ENCODE results near the gene PRKD2. TPM values are rescaled to one million over a fixed set of nuclear protein-coding genes. Genes with fewer than 3 reads are reported as not detected.

PRKD2 gene
- total RNA-seq, 1 donor from 2014 or later: 14.9 TPM

GRCh38 chr19:46723023-46723461, 6.1 kb upstream of the PRKD2 start:
- no peak overlapping the region for H3K27ac ChIP-seq
- no peaks in the 10 kb centered on the region for H3K79me2 ChIP-seq (ENCODE audit: low read depth)
- Mint-ChIP-seq H3K27ac (no peak overlapping the region), H3K4me3 (no peak overlapping the region), H3K4me1 (peaks cover 23% of the 10 kb centered on the region), H3K36me3 (peaks cover 13% of the 10 kb centered on the region), H3K9me3 (no peaks in the 10 kb centered on the region), H3K27me3 (ENCODE audit: insufficient read depth, low read depth) (peaks cover 2% of the 10 kb centered on the region)
- H4K20me1 ChIP-seq (ENCODE audit: low read depth): peaks cover 29% of the 10 kb centered on the region
- no peak overlapping the region for H3K4me3 ChIP-seq
- peaks cover 18% of the 10 kb centered on the region for H3F3A ChIP-seq (ENCODE audit: low read depth)
- no peak overlapping the region for H2AFZ ChIP-seq (replicated peaks)
- no peak overlapping the region for H3K9ac ChIP-seq
- no peak for DNase-seq (ENCODE audit: low spot score)
- no peaks in the 10 kb centered on the region for H3K4me1 ChIP-seq
- no peaks in the 10 kb centered on the region for H3K27me3 ChIP-seq
- no peaks in the 10 kb centered on the region for H3K36me3 ChIP-seq
- no peaks in the 10 kb centered on the region for H3K9me3 ChIP-seq (ENCODE audit: low read depth)
- TF ChIP-seq EZH2 (IDR thresholded peaks at IDR 0.05) (no peak), EZH2phosphoT487 (IDR thresholded peaks at IDR 0.05) (no peak)
- no peak overlapping the region for H3K4me2 ChIP-seq

GRCh38 chr19:46722421-46723022, 5.6 kb upstream of the PRKD2 start:
- Histone ChIP-seq H3F3A (ENCODE audit: low read depth) (peaks cover 23% of the 10 kb centered on the region), H4K20me1 (ENCODE audit: low read depth) (peaks cover 29% of the 10 kb centered on the region), H3K4me2 (no peak overlapping the region), H3K9me3 (ENCODE audit: low read depth) (no peaks in the 10 kb centered on the region), H3K4me1 (no peaks in the 10 kb centered on the region), H3K4me3 (no peak overlapping the region), H3K36me3 (no peaks in the 10 kb centered on the region), H3K79me2 (ENCODE audit: low read depth) (no peaks in the 10 kb centered on the region), H3K27me3 (no peaks in the 10 kb centered on the region), H3K27ac (no peak overlapping the region), H3K9ac (no peak overlapping the region), H2AFZ (replicated peaks) (no peak overlapping the region)
- DNase-seq (ENCODE audit: low spot score): no peak
- H3K9me3 Mint-ChIP-seq: no peaks in the 10 kb centered on the region
- peaks cover 2% of the 10 kb centered on the region for H3K27me3 Mint-ChIP-seq (ENCODE audit: insufficient read depth, low read depth)
- no peak overlapping the region for H3K4me3 Mint-ChIP-seq
- no peak overlapping the region for H3K27ac Mint-ChIP-seq
- peaks cover 13% of the 10 kb centered on the region for H3K36me3 Mint-ChIP-seq
- peaks cover 27% of the 10 kb centered on the region for H3K4me1 Mint-ChIP-seq
- TF ChIP-seq CTCF (IDR thresholded peaks at IDR 0.05) (no peak), EZH2 (IDR thresholded peaks at IDR 0.05) (no peak), EZH2phosphoT487 (IDR thresholded peaks at IDR 0.05) (no peak)

GRCh38 chr19:46722004-46722380, 5.1 kb upstream of the PRKD2 start:
- no peaks in the 10 kb centered on the region for H3K9me3 Mint-ChIP-seq
- DNase-seq (ENCODE audit: low spot score): no peak
- H3K27me3 Mint-ChIP-seq (ENCODE audit: insufficient read depth, low read depth): peaks cover 2% of the 10 kb centered on the region
- H3K36me3 Mint-ChIP-seq: peaks cover 12% of the 10 kb centered on the region
- H3K36me3 ChIP-seq: no peaks in the 10 kb centered on the region
- H3K79me2 ChIP-seq (ENCODE audit: low read depth): no peaks in the 10 kb centered on the region
- H3K9me3 ChIP-seq (ENCODE audit: low read depth): no peaks in the 10 kb centered on the region
- H2AFZ ChIP-seq (replicated peaks): no peak overlapping the region
- H3K4me2 ChIP-seq: no peak overlapping the region
- H3K4me3 Mint-ChIP-seq: peak overlapping the region; percentile 50
- no peak overlapping the region for H3K9ac ChIP-seq
- H3K4me1 ChIP-seq: no peaks in the 10 kb centered on the region
- TF ChIP-seq EZH2phosphoT487 (IDR thresholded peaks at IDR 0.05) (no peak), CTCF (IDR thresholded peaks at IDR 0.05) (no peak), EZH2 (IDR thresholded peaks at IDR 0.05) (no peak)
- H3K27ac ChIP-seq: no peak overlapping the region
- peaks cover 24% of the 10 kb centered on the region for H4K20me1 ChIP-seq (ENCODE audit: low read depth)
- H3K4me1 Mint-ChIP-seq: peaks cover 25% of the 10 kb centered on the region
- no peak overlapping the region for H3K27ac Mint-ChIP-seq
- no peak overlapping the region for H3K4me3 ChIP-seq
- H3K27me3 ChIP-seq: no peaks in the 10 kb centered on the region
- peaks cover 24% of the 10 kb centered on the region for H3F3A ChIP-seq (ENCODE audit: low read depth)

GRCh38 chr19:46721269-46722003, 4.5 kb upstream of the PRKD2 start:
- no peak overlapping the region for H3K27ac ChIP-seq
- peaks cover 28% of the 10 kb centered on the region for H3F3A ChIP-seq (ENCODE audit: low read depth)
- H3K9me3 ChIP-seq (ENCODE audit: low read depth): no peaks in the 10 kb centered on the region
- no peak overlapping the region for H3K4me2 ChIP-seq
- no peak overlapping the region for H2AFZ ChIP-seq (replicated peaks)
- H3K4me1 Mint-ChIP-seq: peaks cover 22% of the 10 kb centered on the region
- H3K4me3 ChIP-seq: no peak overlapping the region
- H3K9ac ChIP-seq: no peak overlapping the region
- H3K27me3 Mint-ChIP-seq (ENCODE audit: insufficient read depth, low read depth): peaks cover 2% of the 10 kb centered on the region
- peak; percentile 46 for DNase-seq (ENCODE audit: low spot score)
- no peak overlapping the region for H3K4me3 Mint-ChIP-seq
- no peaks in the 10 kb centered on the region for H3K9me3 Mint-ChIP-seq
- H3K27ac Mint-ChIP-seq: peak overlapping the region; percentile 46
- no peaks in the 10 kb centered on the region for H3K27me3 ChIP-seq
- H3K4me1 ChIP-seq: no peaks in the 10 kb centered on the region
- H3K36me3 Mint-ChIP-seq: peaks cover 12% of the 10 kb centered on the region
- peaks cover 3% of the 10 kb centered on the region for H3K79me2 ChIP-seq (ENCODE audit: low read depth)
- TF ChIP-seq EZH2 (IDR thresholded peaks at IDR 0.05) (no peak), CTCF (IDR thresholded peaks at IDR 0.05) (peak; percentile 44)
- no peaks in the 10 kb centered on the region for H3K36me3 ChIP-seq
- H4K20me1 ChIP-seq (ENCODE audit: low read depth): peaks cover 19% of the 10 kb centered on the region
